WTC11 (cell line): ENCODE measurements around the gene FAM53B. TPM values are rescaled to one million over a fixed set of nuclear protein-coding genes. Genes with fewer than 3 reads are reported as not detected.

Experiments
- ATAC-seq: fragments of 200-7000 bp; cut with Tn5 transposase; 2 replicates; pipeline ENCODE4 v1.10.0; 2021; ENCODE audit warnings: mild to moderate bottlenecking, moderate library complexity
- CTCF ChIA-PET: fragments of 300-600 bp; sonication (Branson Sonifier 250); formaldehyde crosslinking; loops from one replicate; lab custom pipeline; 2021; ENCODE audit warnings: antibody characterized with exemption; lab: Charles Lee
- POLR2A ChIA-PET: fragments of 350-600 bp; sonication (Branson Sonifier 250); formaldehyde crosslinking; loops from one replicate; lab custom pipeline; 2021; ENCODE audit warnings: antibody characterized with exemption; lab: Charles Lee
- DNase-seq: peaks from one replicate; pipeline ENCODE4 v3.0.0; 2021; ENCODE audit warnings: low spot score
- H3K27ac Mint-ChIP-seq: 2 replicates; pipeline ENCODE4 v1.8.0; 2021; ENCODE audit warnings: mixed read lengths
- H3K27me3 Mint-ChIP-seq: 2 replicates; pipeline ENCODE4 v1.8.0; 2021; ENCODE audit warnings: low read depth, mild to moderate bottlenecking, moderate library complexity, mixed read lengths
- H3K36me3 Mint-ChIP-seq: 2 replicates; pipeline ENCODE4 v1.8.0; 2021; ENCODE audit warnings: mixed read lengths
- H3K4me1 Mint-ChIP-seq: 2 replicates; pipeline ENCODE4 v1.8.0; 2022; ENCODE audit warnings: mixed read lengths
- H3K4me3 Mint-ChIP-seq: 2 replicates; pipeline ENCODE4 v1.8.0; 2021; ENCODE audit warnings: mild to moderate bottlenecking, moderate library complexity, mixed read lengths
- H3K9me3 Mint-ChIP-seq: 2 replicates; pipeline ENCODE4 v1.8.0; 2021; ENCODE audit warnings: mixed read lengths
- ATF3 ChIP-seq: sonication (generic); formaldehyde crosslinking; conservative IDR thresholded peaks from 2 replicates; pipeline ENCODE4 v1.8.1; 2022; ENCODE audit warnings: mild to moderate bottlenecking, missing genetic modification reagents
- CBFB ChIP-seq: sonication (generic); formaldehyde crosslinking; IDR thresholded peaks from 2 replicates; pipeline ENCODE4 v1.8.1; 2022; ENCODE audit warnings: mild to moderate bottlenecking, low read depth, missing genetic modification reagents
- E2F5 ChIP-seq: sonication (generic); formaldehyde crosslinking; IDR thresholded peaks from 2 replicates; pipeline ENCODE4 v1.8.1; 2022; ENCODE audit warnings: mild to moderate bottlenecking, moderate library complexity, missing genetic modification reagents
- FOXK1 ChIP-seq: sonication (generic); formaldehyde crosslinking; IDR thresholded peaks from 2 replicates; pipeline ENCODE4 v1.8.0; 2022; ENCODE audit warnings: mild to moderate bottlenecking, moderate library complexity, missing genetic modification reagents
- GABPB1 ChIP-seq: sonication (generic); formaldehyde crosslinking; IDR thresholded peaks from 2 replicates; pipeline ENCODE4 v1.8.1; 2023; ENCODE audit warnings: mild to moderate bottlenecking, missing genetic modification reagents
- GTF2I ChIP-seq: fragments of 250-450 bp; sonication (Bioruptor Pico); conservative IDR thresholded peaks from 2 replicates; pipeline ENCODE4 v1.4.0; 2021; ENCODE audit warnings: mild to moderate bottlenecking
- HMGXB4 ChIP-seq: sonication (generic); formaldehyde crosslinking; IDR thresholded peaks from 2 replicates; pipeline ENCODE4 v1.8.1; 2023; ENCODE audit warnings: mild to moderate bottlenecking, moderate library complexity, missing genetic modification reagents
- IRF1 ChIP-seq: sonication (generic); formaldehyde crosslinking; IDR thresholded peaks from 2 replicates; pipeline ENCODE4 v1.8.0; 2023; ENCODE audit warnings: missing genetic modification reagents
- MAX ChIP-seq: sonication (generic); formaldehyde crosslinking; IDR thresholded peaks from 2 replicates; pipeline ENCODE4 v1.8.0; 2022; ENCODE audit warnings: mild to moderate bottlenecking, missing genetic modification reagents
- MLX ChIP-seq: sonication (generic); formaldehyde crosslinking; IDR thresholded peaks from 2 replicates; pipeline ENCODE4 v1.8.1; 2023; ENCODE audit warnings: mild to moderate bottlenecking, missing genetic modification reagents, moderate library complexity
- NFATC4 ChIP-seq: fragments of 250-450 bp; sonication (Bioruptor Pico); IDR thresholded peaks from 2 replicates; pipeline ENCODE4 v1.9.0; 2021; ENCODE audit warnings: mild to moderate bottlenecking
- NFE2L1 ChIP-seq: sonication (generic); formaldehyde crosslinking; IDR thresholded peaks from 2 replicates; pipeline ENCODE4 v1.8.1; 2023; ENCODE audit warnings: missing genetic modification reagents
- NFYB ChIP-seq: sonication (generic); formaldehyde crosslinking; conservative IDR thresholded peaks from 2 replicates; pipeline ENCODE4 v1.8.0; 2022; ENCODE audit warnings: low read depth, missing genetic modification reagents
- NR1H2 ChIP-seq: sonication (generic); formaldehyde crosslinking; IDR thresholded peaks from 2 replicates; pipeline ENCODE4 v1.9.0; 2021; ENCODE audit warnings: mild to moderate bottlenecking, moderate library complexity, missing genetic modification reagents
- OVOL2 ChIP-seq: fragments of 250-450 bp; sonication (Bioruptor Pico); IDR thresholded peaks from 2 replicates; pipeline ENCODE4 v1.9.0; 2021; ENCODE audit warnings: mild to moderate bottlenecking, borderline replicate concordance
- SMAD3 ChIP-seq: sonication (generic); formaldehyde crosslinking; IDR thresholded peaks from 2 replicates; pipeline ENCODE4 v1.8.0; 2022; ENCODE audit warnings: missing genetic modification reagents, mild to moderate bottlenecking, borderline replicate concordance
- SP1 ChIP-seq: sonication (generic); formaldehyde crosslinking; conservative IDR thresholded peaks from 2 replicates; pipeline ENCODE4 v1.8.1; 2022; ENCODE audit warnings: missing genetic modification reagents
- TCF7 ChIP-seq: sonication (generic); formaldehyde crosslinking; IDR thresholded peaks from 2 replicates; pipeline ENCODE4 v1.8.0; 2022; ENCODE audit warnings: mild to moderate bottlenecking, low read depth, missing genetic modification reagents, moderate library complexity
- USF1 ChIP-seq: sonication (generic); formaldehyde crosslinking; IDR thresholded peaks from 2 replicates; pipeline ENCODE4 v1.8.0; 2022; ENCODE audit warnings: mild to moderate bottlenecking, missing genetic modification reagents
- USF2 ChIP-seq: sonication (generic); formaldehyde crosslinking; IDR thresholded peaks from 2 replicates; pipeline ENCODE4 v1.8.1; 2023; ENCODE audit warnings: mild to moderate bottlenecking, missing genetic modification reagents, moderate library complexity
- ZMAT4 ChIP-seq: fragments of 250-450 bp; sonication (Bioruptor Pico); IDR thresholded peaks from 2 replicates; pipeline ENCODE4 v1.9.0; 2021; ENCODE audit warnings: mild to moderate bottlenecking
- ZNF396 ChIP-seq: fragments of 250-450 bp; sonication (Bioruptor Pico); IDR thresholded peaks from 2 replicates; pipeline ENCODE4 v1.8.0; 2021; ENCODE audit warnings: mild to moderate bottlenecking, moderate library complexity, borderline replicate concordance
- ZNF416 ChIP-seq: fragments of 250-450 bp; sonication (Bioruptor Pico); IDR thresholded peaks from 2 replicates; pipeline ENCODE4 v1.9.0; 2021; ENCODE audit warnings: mild to moderate bottlenecking, inconsistent platforms
- total RNA-seq: library from RNA; stranded (reverse); gene quantifications from 3 replicates; pipeline ENCODE4 v1.2.3, GENCODE V29; 2021

Gene FAM53B
- total RNA-seq, 1 experiment from 2014 or later, result 21.3 TPM

GRCh38 chr10:124717041-124717757, 27.0 kb downstream of the FAM53B start (continued):
- TF ChIP-seq HMGXB4 (no peak), SP1 (CRISPR knock-in tag) (no peak), OVOL2 (no peak), ZNF416 (no peak), USF2 (CRISPR knock-in tag) (no peak), ATF3 (CRISPR knock-in tag) (no peak), FOXK1 (no peak)

GRCh38 chr10:124716369-124716768, 27.8 kb downstream of the FAM53B start:
- H3K4me1 Mint-ChIP-seq, result peaks cover 22% of the 10 kb centered on the region
- H3K36me3 Mint-ChIP-seq, result no peaks in the 10 kb centered on the region
- POLR2A ChIA-PET, result no interaction called here
- H3K4me3 Mint-ChIP-seq, result no peak overlapping the region
- peak overlapping the region; percentile 61 for H3K27ac Mint-ChIP-seq
- H3K27me3 Mint-ChIP-seq, result no peaks in the 10 kb centered on the region
- CTCF ChIA-PET, result interaction anchor here (3.9 kb wide), 2 partner anchors 25 to 44 kb away, joined by 16 to 53 read pairs; no protein-coding TSS in a partner anchor
- TF ChIP-seq GTF2I (CRISPR knock-in tag), result no peak
- no peak for TF ChIP-seq MAX (CRISPR knock-in tag)
- no peak for TF ChIP-seq ZNF396
- TF ChIP-seq NFYB (CRISPR knock-in tag), result no peak
- TF ChIP-seq NR1H2 (CRISPR knock-in tag), result no peak
- TF ChIP-seq USF1, result no peak
- no peak for TF ChIP-seq NFE2L1
- no peak for TF ChIP-seq SMAD3
- TF ChIP-seq ZMAT4, result no peak
- TF ChIP-seq MLX (CRISPR knock-in tag), result no peak
- TF ChIP-seq FOXK1, result no peak
- TF ChIP-seq CBFB (CRISPR knock-in tag), result no peak
- TF ChIP-seq TCF7 (CRISPR knock-in tag), result no peak
- no peak for TF ChIP-seq GABPB1
- no peak for TF ChIP-seq IRF1 (CRISPR knock-in tag)
- no peak for TF ChIP-seq NFATC4 (CRISPR knock-in tag)
- no peak for TF ChIP-seq E2F5
- H3K9me3 Mint-ChIP-seq, result no peaks in the 10 kb centered on the region
- no peak for DNase-seq
- no peak for ATAC-seq
